Measurements from ENCODE around the gene SLC7A8.

DNA sequence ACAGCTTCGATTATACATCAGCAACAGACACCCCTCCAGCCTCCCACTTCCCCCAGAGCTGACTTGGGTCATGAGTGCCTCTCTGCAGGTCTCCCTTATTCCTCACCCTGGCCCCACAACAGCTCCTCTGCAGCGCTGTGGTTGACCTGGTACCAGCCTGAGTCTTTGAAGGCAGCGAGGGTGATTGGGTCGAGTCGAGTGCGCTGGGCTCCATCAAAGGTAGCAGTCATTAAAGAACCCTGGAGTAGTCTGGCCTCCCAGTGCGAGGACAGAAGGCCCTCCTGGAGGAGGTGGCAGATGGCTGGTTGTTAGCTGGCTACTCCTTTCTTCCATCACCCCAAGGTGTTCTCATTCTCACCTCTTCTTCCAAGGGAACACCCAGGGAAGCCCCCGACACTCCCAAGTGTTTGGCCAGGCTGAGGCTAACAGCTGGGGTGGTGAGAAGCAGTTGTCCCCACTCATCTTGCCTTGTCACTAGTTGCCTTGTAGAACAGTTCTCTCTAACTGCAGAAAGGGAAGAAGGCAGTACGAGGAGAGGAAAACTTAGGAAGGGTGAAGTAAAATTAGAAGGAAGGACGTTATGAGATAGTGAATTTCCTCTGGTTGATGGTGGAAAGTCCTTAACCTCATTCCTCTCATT, 81.4 kb downstream of the SLC7A8 start:
- TF ChIP-seq, protein P1, sequence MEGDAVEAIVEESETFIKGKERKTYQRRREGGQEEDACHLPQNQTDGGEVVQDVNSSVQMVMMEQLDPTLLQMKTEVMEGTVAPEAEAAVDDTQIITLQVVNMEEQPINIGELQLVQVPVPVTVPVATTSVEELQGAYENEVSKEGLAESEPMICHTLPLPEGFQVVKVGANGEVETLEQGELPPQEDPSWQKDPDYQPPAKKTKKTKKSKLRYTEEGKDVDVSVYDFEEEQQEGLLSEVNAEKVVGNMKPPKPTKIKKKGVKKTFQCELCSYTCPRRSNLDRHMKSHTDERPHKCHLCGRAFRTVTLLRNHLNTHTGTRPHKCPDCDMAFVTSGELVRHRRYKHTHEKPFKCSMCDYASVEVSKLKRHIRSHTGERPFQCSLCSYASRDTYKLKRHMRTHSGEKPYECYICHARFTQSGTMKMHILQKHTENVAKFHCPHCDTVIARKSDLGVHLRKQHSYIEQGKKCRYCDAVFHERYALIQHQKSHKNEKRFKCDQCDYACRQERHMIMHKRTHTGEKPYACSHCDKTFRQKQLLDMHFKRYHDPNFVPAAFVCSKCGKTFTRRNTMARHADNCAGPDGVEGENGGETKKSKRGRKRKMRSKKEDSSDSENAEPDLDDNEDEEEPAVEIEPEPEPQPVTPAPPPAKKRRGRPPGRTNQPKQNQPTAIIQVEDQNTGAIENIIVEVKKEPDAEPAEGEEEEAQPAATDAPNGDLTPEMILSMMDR (conservative IDR thresholded peaks at IDR 0.05; ENCODE audit: low read length): no peak
- TF ChIP-seq EZH2phosphoT487 (IDR thresholded peaks at IDR 0.05; ENCODE audit: borderline replicate concordance, low read depth, low read length): no peak
